Fibroblast of pulmonary artery (primary cell): ENCODE data around the gene TWSG1.

Experiments used
- DNase-seq: peaks from one replicate; pipeline ENCODE4 v3.0.0-alpha.2; 2010; ENCODE audit warnings: low read depth
- H3K4me3 ChIP-seq: replicated peaks from 2 replicates; pipeline ENCODE4 v1.5.1; 2011; ENCODE audit warnings: low read depth, mild to moderate bottlenecking, control low read depth, low read length, moderate library complexity
- TF ChIP-seq, protein P1 (sequence below): IDR thresholded peaks from 2 replicates; pipeline ENCODE4 v1.5.1; 2011; ENCODE audit warnings: mild to moderate bottlenecking, control low read depth, low read length, inconsistent platforms; ENCODE audit errors: missing control alignments

TWSG1 gene

GRCh38 chr18:9296233-9297006 lies 38.2 kb upstream of the TWSG1 start:
- TF ChIP-seq, protein P1, sequence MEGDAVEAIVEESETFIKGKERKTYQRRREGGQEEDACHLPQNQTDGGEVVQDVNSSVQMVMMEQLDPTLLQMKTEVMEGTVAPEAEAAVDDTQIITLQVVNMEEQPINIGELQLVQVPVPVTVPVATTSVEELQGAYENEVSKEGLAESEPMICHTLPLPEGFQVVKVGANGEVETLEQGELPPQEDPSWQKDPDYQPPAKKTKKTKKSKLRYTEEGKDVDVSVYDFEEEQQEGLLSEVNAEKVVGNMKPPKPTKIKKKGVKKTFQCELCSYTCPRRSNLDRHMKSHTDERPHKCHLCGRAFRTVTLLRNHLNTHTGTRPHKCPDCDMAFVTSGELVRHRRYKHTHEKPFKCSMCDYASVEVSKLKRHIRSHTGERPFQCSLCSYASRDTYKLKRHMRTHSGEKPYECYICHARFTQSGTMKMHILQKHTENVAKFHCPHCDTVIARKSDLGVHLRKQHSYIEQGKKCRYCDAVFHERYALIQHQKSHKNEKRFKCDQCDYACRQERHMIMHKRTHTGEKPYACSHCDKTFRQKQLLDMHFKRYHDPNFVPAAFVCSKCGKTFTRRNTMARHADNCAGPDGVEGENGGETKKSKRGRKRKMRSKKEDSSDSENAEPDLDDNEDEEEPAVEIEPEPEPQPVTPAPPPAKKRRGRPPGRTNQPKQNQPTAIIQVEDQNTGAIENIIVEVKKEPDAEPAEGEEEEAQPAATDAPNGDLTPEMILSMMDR, result no peak
- DNase-seq, result no peak

GRCh38 chr18:9297007-9297393 lies 37.6 kb upstream of the TWSG1 start:
- H3K4me3 ChIP-seq, result no peak overlapping the region
- TF ChIP-seq, protein P1, result no peak
- DNase-seq, result no peak

More at GRCh38 chr18:9296233-9297006, 38.2 kb upstream of the TWSG1 start:
- H3K4me3 ChIP-seq, result no peak overlapping the region

- no peak for DNase-seq
- TF ChIP-seq, protein P1, result no peak
- no peak overlapping the region for H3K4me3 ChIP-seq
Measured at GRCh38 chr18:9304388-9305070, 30.0 kb upstream of the TWSG1 start.

- peak; percentile 11 for DNase-seq
- TF ChIP-seq, protein P1, result no peak
- H3K4me3 ChIP-seq, result no peak overlapping the region
Measured at GRCh38 chr18:9319333-9319732, 15.2 kb upstream of the TWSG1 start.

DNA sequence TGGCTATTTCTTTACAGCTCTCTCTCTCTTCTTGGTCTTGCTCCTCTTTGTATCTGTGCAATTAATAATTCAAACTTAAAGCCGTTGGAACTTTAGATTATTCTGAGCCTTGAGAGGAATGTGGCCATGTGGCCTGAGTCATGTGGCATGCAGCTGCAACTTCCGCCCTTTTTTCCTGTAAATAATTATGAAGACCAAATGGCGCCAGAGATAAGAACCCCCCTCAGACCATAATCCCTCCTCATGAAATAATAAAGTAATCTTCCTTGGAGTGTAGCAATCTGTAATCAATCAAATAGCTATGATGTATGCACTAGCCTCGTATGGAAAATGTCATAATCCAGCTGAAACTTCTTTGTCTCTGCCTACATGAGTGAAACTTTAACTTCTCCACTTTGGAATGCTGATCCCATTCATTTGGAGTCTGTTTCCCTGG lies 13.5 kb upstream of the TWSG1 start:
- peak; percentile 69 for DNase-seq
- no peak overlapping the region for H3K4me3 ChIP-seq
- TF ChIP-seq, protein P1, result no peak

DNA sequence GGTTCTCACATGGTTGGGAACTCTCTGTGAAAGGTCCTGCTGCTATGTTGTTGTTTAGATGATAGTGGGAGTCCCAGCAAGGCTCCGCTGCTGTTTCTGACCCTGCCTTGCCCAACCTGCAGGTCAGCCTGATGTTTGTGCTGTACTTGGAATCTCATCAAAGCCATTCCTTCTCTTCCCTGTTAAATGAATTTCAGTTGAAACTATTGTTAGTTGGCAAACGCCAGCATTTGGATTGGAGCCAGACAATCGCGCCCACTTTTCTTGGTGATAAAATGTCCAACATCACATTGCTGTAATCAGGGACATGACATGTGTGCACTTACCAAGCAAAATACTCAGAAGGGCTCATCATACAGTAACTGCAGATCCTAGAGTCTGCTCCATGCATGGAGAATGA lies 12.8 kb upstream of the TWSG1 start:
- DNase-seq, result no peak
- TF ChIP-seq, protein P1, result no peak
- no peak overlapping the region for H3K4me3 ChIP-seq
